H9 (cell line): ENCODE measurements around the gene ZNF358. TPM values are rescaled to one million over a fixed set of nuclear protein-coding genes. Genes with fewer than 3 reads are reported as not detected.
A peak's percentile ranks its signal among the peaks of the same experiment; 100 is the strongest.

Source experiments
- DNase-seq: peaks from one replicate; pipeline ENCODE4 v3.0.0-alpha.2; 2017
- H2AFZ ChIP-seq: one replicate; pipeline ENCODE4 v1.6.1; 2013; ENCODE audit warnings: mild to moderate bottlenecking, low read length, control low read depth, moderate library complexity
- H2AK5ac ChIP-seq: 2 replicates; pipeline ENCODE4 v1.6.1; 2013; ENCODE audit warnings: low read length, control low read depth, mixed read lengths; ENCODE audit not compliant: insufficient read length
- H2BK120ac ChIP-seq: one replicate; pipeline ENCODE4 v1.6.1; 2013; ENCODE audit warnings: low read depth, mild to moderate bottlenecking, low read length, control low read depth, inconsistent platforms; ENCODE audit not compliant: poor library complexity, severe bottlenecking
- H2BK12ac ChIP-seq: 2 replicates; pipeline ENCODE4 v1.6.1; 2013; ENCODE audit warnings: low read length, control low read depth, mixed read lengths, low read depth; ENCODE audit not compliant: insufficient read length
- H2BK15ac ChIP-seq: 2 replicates; pipeline ENCODE4 v1.6.1; 2013; ENCODE audit warnings: low read depth, low read length, control low read depth
- H2BK20ac ChIP-seq: one replicate; pipeline ENCODE4 v1.6.1; 2013; ENCODE audit warnings: low read depth, mild to moderate bottlenecking, low read length, control low read depth, inconsistent platforms; ENCODE audit not compliant: poor library complexity, severe bottlenecking
- H2BK5ac ChIP-seq: 2 replicates; pipeline ENCODE4 v1.6.1; 2013; ENCODE audit warnings: low read length, control low read depth, mixed read lengths; ENCODE audit not compliant: insufficient read length
- H3K14ac ChIP-seq: 2 replicates; pipeline ENCODE4 v1.6.1; 2013; ENCODE audit warnings: low read length, control low read depth; ENCODE audit not compliant: insufficient read depth
- H3K18ac ChIP-seq: 2 replicates; pipeline ENCODE4 v1.6.1; 2013; ENCODE audit warnings: low read depth, mild to moderate bottlenecking, mixed read lengths, low read length, control low read depth; ENCODE audit not compliant: insufficient read length
- H3K23ac ChIP-seq: 2 replicates; pipeline ENCODE4 v1.6.1; 2013; ENCODE audit warnings: low read length, control low read depth, mixed read lengths, low read depth; ENCODE audit not compliant: insufficient read length
- H3K23me2 ChIP-seq: 2 replicates; pipeline ENCODE4 v1.6.1; 2013; ENCODE audit warnings: low read depth, mild to moderate bottlenecking, mixed read lengths, low read length, control low read depth; ENCODE audit not compliant: insufficient read length, poor library complexity, severe bottlenecking
- H3K27ac ChIP-seq: 2 replicates; pipeline ENCODE4 v1.5.1; 2013; ENCODE audit warnings: low read length, control low read depth, mixed read lengths, low read depth; ENCODE audit not compliant: insufficient read length
- H3K27me3 ChIP-seq: 2 replicates; pipeline ENCODE4 v1.6.1; 2013; ENCODE audit warnings: low read length, control low read depth, inconsistent platforms; ENCODE audit not compliant: insufficient read depth
- H3K4ac ChIP-seq: 2 replicates; pipeline ENCODE4 v1.6.1; 2013; ENCODE audit warnings: low read depth, mild to moderate bottlenecking, control low read depth, inconsistent platforms, low read length, moderate library complexity
- H3K4me1 ChIP-seq: 2 replicates; pipeline ENCODE4 v1.6.1; 2013; ENCODE audit warnings: low read length, control low read depth, inconsistent platforms; ENCODE audit not compliant: insufficient read depth
- H3K4me2 ChIP-seq: 2 replicates; pipeline ENCODE4 v1.6.1; 2013; ENCODE audit warnings: low read length, control low read depth, mixed read lengths; ENCODE audit not compliant: insufficient read length, insufficient read depth
- H3K56ac ChIP-seq: 2 replicates; pipeline ENCODE4 v1.6.1; 2013; ENCODE audit warnings: low read depth, mild to moderate bottlenecking, mixed read lengths, low read length, control low read depth; ENCODE audit not compliant: insufficient read length
- H3K79me1 ChIP-seq: 2 replicates; pipeline ENCODE4 v1.6.1; 2013; ENCODE audit warnings: low read depth, mild to moderate bottlenecking, moderate library complexity, low read length, control low read depth, inconsistent platforms; ENCODE audit not compliant: insufficient read depth, poor library complexity, severe bottlenecking
- H3K79me2 ChIP-seq: 2 replicates; pipeline ENCODE4 v1.6.1; 2013; ENCODE audit warnings: low read length, control low read depth, inconsistent platforms; ENCODE audit not compliant: insufficient read depth
- H3K9ac ChIP-seq: 2 replicates; pipeline ENCODE4 v1.6.1; 2013; ENCODE audit warnings: low read length, control low read depth, mixed read lengths; ENCODE audit not compliant: insufficient read length; ENCODE audit errors: extremely low read depth
- H3K9me3 ChIP-seq: one replicate; pipeline ENCODE4 v1.6.1; 2013; ENCODE audit warnings: low read depth, low read length, inconsistent platforms; ENCODE audit not compliant: control insufficient read depth
- H3T11ph ChIP-seq: one replicate; pipeline ENCODE4 v1.6.1; 2013; ENCODE audit warnings: mild to moderate bottlenecking, low read length, control low read depth, inconsistent platforms
- H4K20me1 ChIP-seq: one replicate; pipeline ENCODE4 v1.6.1; 2013; ENCODE audit not compliant: control insufficient read depth, insufficient read length, insufficient read depth
- H4K5ac ChIP-seq: 2 replicates; pipeline ENCODE4 v1.6.1; 2013; ENCODE audit warnings: low read depth, mild to moderate bottlenecking, mixed read lengths, low read length, control low read depth; ENCODE audit not compliant: insufficient read length
- H4K8ac ChIP-seq: replicated peaks from 2 replicates; pipeline ENCODE4 v1.6.1; 2013; ENCODE audit warnings: low read length, control low read depth, mixed read lengths, low read depth; ENCODE audit not compliant: insufficient read length
- H4K91ac ChIP-seq: 2 replicates; pipeline ENCODE4 v1.6.1; 2013; ENCODE audit warnings: low read depth, mild to moderate bottlenecking, moderate library complexity, mixed read lengths, low read length, control low read depth; ENCODE audit not compliant: insufficient read length
- H3K27ac Mint-ChIP-seq, 3 experiments: 2 replicates in 2 of 3; 3 replicates in 1 of 3; pipeline ENCODE4 v1.8.0; 2020 to 2021; ENCODE audit warnings: mixed read lengths in 3 of 3, mild to moderate bottlenecking in 1 of 3, moderate library complexity in 1 of 3
- H3K27me3 Mint-ChIP-seq: 2 replicates; pipeline ENCODE4 v1.8.0; 2021; ENCODE audit warnings: low read depth, mild to moderate bottlenecking, moderate library complexity, mixed read lengths
- H3K36me3 Mint-ChIP-seq, 3 experiments: 2 replicates in 2 of 3; 3 replicates in 1 of 3; pipeline ENCODE4 v1.8.0; 2020 to 2021; ENCODE audit warnings: low read depth in 3 of 3, mixed read lengths in 3 of 3; ENCODE audit not compliant: insufficient read depth in 1 of 3
- H3K4me1 Mint-ChIP-seq, 2 experiments: 2 replicates each; pipeline ENCODE4 v1.8.0; 2020; ENCODE audit warnings: mixed read lengths in 2 of 2
- H3K4me3 Mint-ChIP-seq, 2 experiments: 2 replicates in 1 of 2; 3 replicates in 1 of 2; pipeline ENCODE4 v1.8.0; 2020 to 2021; ENCODE audit warnings: mild to moderate bottlenecking in 2 of 2, mixed read lengths in 2 of 2, moderate library complexity in 1 of 2
- H3K9me3 Mint-ChIP-seq, 2 experiments: 2 replicates in 1 of 2; 3 replicates in 1 of 2; pipeline ENCODE4 v1.8.0; 2020; ENCODE audit warnings: mild to moderate bottlenecking in 2 of 2, mixed read lengths in 2 of 2, moderate library complexity in 1 of 2
- CTCF ChIP-seq: fragments of 200-600 bp; sonication (generic); conservative IDR thresholded peaks from 3 replicates; pipeline ENCODE4 v1.8.0; 2021; ENCODE audit warnings: antibody characterized with exemption, mild to moderate bottlenecking
- WGBS: extraction: QIAGEN DNeasy Blood & Tissue Kit; methylation state at CpG from one replicate; pipeline ENCODE4 v1.1.7; 2013; ENCODE audit warnings: missing lambda C conversion rate, low lambda C conversion rate, mixed read lengths; ENCODE audit not compliant: insufficient read length; ENCODE audit errors: extremely low coverage; 5-methylcytosine and 5-hydroxymethylcytosine counted together
- total RNA-seq: library from RNA; stranded (reverse); gene quantifications from 2 replicates; pipeline ENCODE4 v1.2.1, GENCODE V29; 2021

The ZNF358 gene
- total RNA-seq, 1 experiment from 2014 or later, result 40.5 TPM

GRCh38 chr19:7515110-7515644, 726 bp upstream of the ZNF358 start:
- Histone ChIP-seq H3K4ac (no peak overlapping the region), H4K8ac (no peak overlapping the region)
- H3K36me3 Mint-ChIP-seq, result peaks cover 3 to 13% (median 12%) of the 10 kb centered on the region in 3 experiments; a peak in 5 of 7 replicates

More at GRCh38 chr19:7515110-7515644, 726 bp upstream of the ZNF358 start:
- TF ChIP-seq CTCF, result no peak
- H3K23me2 ChIP-seq, result peaks cover 8% of the 10 kb centered on the region
- H4K20me1 ChIP-seq, result no peaks in the 10 kb centered on the region
- WGBS, result no CpG with 5 or more reads among the region's 13 CpGs
- H3K23ac ChIP-seq, result no peak overlapping the region
- H3K27ac ChIP-seq, result no peak overlapping the region
- H2BK120ac ChIP-seq, result no peak overlapping the region
- H2AK5ac ChIP-seq, result no peak overlapping the region
- H2BK12ac ChIP-seq, result no peak overlapping the region
- Mint-ChIP-seq H3K27ac (peak overlapping the region; percentile 6 to 97 (median 96)), H3K4me1 (peaks cover 11 to 24% of the 10 kb centered on the region in 2 experiments), H3K9me3 (no peaks in the 10 kb centered on the region; a peak in 1 of 5 replicates), H3K4me3 (peak overlapping the region; percentile 54 to 82), H3K27me3 (peaks cover 5% of the 10 kb centered on the region)
- no peak overlapping the region for H3T11ph ChIP-seq
- no peak overlapping the region for H2BK20ac ChIP-seq
- no peaks in the 10 kb centered on the region for H3K79me1 ChIP-seq
- no peak overlapping the region for H3K56ac ChIP-seq
- H2AFZ ChIP-seq, result no peak overlapping the region
- no peak for DNase-seq
- 0 out of 2 replicates have a peak, but pooled peaks cover 4% of the 10 kb centered on the region for H3K4me1 ChIP-seq
- no peak overlapping the region for H4K5ac ChIP-seq
- no peak overlapping the region; the same call in 1 of the 2 replicates for H3K14ac ChIP-seq
- H3K4me2 ChIP-seq, result peak overlapping the region; percentile 13
- H3K79me2 ChIP-seq, result 0 out of 2 replicates have a peak, but pooled peaks cover 2% of the 10 kb centered on the region
- no peaks in the 10 kb centered on the region for H3K27me3 ChIP-seq
- peak overlapping the region; percentile 51 for H3K9ac ChIP-seq
- H4K91ac ChIP-seq, result no peak overlapping the region
- no peak overlapping the region for H3K18ac ChIP-seq
- no peak overlapping the region for H2BK5ac ChIP-seq
- H3K9me3 ChIP-seq, result no peaks in the 10 kb centered on the region
- H2BK15ac ChIP-seq, result no peak overlapping the region
